GM12873 (cell line): ENCODE results near the gene APC2.

ENCODE experiments used
- CTCF ChIP-seq: IDR thresholded peaks from 2 replicates; pipeline ENCODE4 v1.5.1; 2012; ENCODE audit warnings: low read depth, mild to moderate bottlenecking, moderate library complexity, low read length, control low read depth; ENCODE audit not compliant: insufficient read depth; ENCODE audit errors: missing control alignments

Gene APC2

DNA sequence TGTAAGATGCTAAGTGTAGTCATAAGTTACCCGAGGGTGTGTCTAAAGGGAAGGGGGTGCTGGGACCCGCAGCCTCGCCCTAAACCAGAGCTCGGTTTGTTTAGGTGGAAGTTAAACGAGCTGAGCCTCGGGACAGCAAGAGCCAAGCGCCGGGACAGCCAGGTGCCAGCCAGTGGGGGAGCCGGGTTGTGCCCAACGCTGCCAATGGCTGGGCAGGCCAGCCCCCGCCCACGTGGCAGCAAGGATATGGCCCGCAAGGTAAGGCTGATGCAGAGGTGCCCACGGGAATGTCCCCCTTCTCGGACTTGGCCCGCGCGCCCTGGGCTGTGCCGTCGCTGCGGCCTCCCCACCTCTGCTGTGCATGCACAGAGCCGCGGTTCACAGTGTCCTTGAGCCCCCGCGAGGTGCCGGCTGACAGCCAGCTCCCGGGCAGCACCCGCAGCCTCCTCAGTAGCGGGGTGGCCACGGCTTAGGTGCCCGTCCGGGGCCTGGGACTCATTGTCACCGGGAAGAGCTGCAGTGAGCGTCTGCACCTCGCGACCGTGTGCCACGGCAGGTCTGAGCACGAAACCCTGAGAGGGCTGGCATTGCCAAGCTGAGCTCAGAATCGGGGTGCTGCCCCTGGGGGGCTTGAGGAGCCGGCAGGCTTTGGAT, 21.1 kb upstream of the APC2 start:
- no peak for TF ChIP-seq CTCF

DNA sequence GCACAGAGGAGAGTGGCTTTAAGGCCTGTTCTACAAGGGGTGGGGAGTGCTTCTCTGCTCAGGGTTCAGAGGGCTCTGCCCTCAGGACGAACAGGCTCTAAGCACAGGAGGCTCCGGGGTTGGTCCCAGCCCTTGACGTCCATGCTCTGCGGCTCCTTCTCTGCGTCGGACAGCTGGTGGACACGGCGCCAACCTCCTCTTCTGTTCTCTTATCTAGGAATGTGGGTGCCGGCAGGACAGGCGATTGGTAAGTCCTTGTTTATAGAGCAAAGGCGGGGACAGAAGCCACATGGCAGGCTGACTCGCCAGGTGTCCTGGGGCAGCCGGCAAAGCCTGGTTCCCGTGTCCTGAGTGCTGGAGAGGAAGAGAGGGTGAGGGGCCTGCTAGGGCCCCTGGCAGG, 20.2 kb upstream of the APC2 start:
- TF ChIP-seq CTCF: no peak

DNA sequence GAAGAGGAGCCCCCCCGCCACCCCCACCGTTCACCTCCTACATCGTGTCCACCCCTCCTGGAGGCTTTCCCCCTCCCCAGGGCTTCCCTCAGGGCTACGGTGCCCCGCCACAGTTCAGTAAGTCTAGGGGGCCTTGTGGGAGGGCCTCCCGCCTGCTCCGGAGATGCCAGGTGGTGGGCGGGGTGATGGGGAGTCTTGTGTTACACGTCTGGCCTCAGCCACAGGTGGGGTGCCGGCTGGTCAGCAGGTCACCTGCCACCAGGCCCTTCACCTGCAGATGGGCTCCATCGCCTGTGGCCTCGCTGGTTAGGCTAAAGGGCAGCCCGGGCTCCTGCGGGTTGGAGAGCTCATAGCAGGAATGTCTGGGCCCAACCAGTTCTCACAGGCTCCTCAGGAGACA, 19.7 kb upstream of the APC2 start:
- no peak for TF ChIP-seq CTCF

DNA sequence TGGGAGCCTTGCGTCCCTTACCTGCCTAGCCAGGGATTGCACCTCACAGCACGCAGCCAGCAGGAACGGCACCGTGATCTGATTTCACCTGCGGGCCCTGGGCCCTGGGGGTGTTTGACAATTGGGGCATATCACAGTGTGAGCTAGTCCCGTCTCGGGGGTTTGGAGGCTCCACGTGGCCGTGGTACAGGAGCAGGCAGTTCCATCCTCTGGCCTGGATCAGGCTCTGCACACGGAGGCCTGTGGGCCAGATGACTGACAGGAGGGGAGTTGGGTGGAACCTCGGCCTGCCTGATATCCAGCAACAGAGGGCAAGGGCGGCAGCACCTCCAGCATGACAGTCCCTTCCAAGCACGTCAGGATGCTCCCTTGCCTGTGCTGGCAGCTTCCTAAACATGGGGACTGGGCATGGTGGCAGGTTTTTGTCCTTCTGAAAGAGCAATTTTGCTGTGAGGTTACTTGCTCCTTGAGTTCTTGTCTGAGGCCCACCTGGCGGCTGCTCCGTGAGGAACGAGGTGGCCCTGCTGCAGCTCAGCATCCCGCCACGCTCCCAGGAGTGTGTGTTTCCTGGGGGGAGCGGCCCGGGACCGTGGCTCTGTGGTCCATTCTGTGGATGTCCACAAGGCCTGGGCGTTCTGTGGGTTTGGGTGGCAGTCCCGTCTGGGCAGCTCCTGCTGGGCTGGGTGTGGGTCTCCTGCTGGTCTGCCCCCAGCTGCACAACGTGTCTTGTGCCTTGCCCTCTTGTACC, 18.0 kb upstream of the APC2 start:
- TF ChIP-seq CTCF: no peak

DNA sequence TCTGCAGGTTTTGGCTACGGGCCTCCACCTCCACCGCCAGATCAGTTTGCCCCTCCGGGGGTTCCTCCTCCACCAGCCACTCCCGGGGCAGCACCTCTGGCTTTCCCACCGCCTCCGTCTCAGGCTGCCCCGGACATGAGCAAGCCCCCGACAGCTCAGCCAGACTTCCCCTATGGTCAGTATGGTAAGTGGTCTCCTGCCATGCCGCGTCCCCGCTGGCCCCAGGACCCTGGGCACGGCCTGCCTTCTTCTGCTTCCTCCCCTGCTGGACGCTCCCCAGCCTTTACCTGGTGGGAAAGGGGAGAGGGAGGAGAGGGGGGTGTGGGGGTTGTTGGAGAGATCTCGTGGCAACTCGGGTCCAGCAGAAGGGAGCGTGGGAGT, 17.4 kb upstream of the APC2 start:
- TF ChIP-seq CTCF: no peak

DNA sequence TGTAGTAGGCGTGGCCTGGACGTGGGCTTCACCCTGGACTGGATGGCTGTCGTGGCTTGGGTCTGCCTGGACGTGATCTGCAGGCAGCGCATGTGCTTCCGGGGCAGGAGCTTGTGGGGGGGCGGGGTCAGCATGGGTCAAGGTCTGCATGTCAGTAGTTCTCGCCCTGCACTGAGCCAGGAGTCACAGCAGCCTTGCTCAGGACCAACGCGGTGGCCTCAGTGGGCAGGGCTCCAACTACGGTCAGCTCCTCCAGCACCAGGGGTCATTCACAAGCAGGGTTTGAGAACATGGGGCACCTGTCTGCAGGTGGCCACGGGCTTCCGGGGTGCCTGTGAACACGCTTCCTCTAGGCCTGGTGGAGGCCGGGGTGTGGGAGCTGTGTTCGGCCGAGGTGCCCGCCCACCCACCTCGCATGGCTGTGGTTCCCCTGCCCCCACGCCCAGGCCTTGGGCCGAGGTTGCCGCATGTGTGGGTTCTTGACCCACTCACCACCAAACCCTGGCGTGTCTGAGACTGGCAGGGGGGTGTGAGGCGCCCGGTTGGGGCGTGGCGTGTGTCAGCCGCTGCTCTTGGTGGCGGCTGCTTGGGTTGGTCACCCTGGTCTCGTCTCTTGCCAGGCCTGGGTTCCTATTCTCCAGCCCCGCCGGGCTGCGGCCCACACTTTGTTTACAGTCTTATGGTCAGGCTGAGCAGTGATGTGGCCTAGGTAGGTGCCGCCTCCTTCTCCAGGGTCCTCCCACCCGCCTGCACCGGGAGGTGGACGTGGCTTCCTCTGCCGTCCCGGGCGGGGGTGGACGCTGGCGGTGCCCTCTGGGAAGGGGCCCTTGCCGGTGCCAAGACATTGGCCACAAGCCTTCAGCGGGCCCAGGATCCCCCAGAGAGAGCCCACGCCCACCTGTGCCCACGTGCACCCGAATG, 16.5 kb upstream of the APC2 start:
- no peak for TF ChIP-seq CTCF

DNA sequence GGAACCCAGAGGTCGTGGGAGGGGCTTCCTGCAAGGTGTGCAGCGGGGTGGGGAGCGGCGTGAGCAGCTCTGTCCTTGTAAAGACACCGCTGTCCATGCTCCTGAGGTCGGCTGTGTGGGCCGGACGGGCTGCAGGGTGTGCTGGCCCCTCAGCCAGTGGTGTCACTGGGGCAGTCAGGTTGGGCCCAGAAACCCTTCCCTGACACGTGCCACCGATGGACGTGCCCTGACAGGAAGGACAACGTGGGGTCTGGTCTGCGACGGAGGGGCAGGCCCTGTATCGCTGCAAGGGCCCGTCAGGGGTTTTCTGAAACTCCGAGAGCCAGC, 15.9 kb upstream of the APC2 start:
- no peak for TF ChIP-seq CTCF
